Dendritic cell treated with granulocyte-macrophage colony-stimulating factor and Interleukin-4, amounts not matched to agents 40 ng/mL and 50 ng/mL, for 4 days (primary cell): ENCODE data around the gene SELENOH.

Experiments
- H3K27ac Mint-ChIP-seq: one replicate; pipeline ENCODE4 v1.8.0; 2022; ENCODE audit warnings: mild to moderate bottlenecking, mixed read lengths
- H3K27me3 Mint-ChIP-seq: one replicate; pipeline ENCODE4 v1.8.0; 2022; ENCODE audit warnings: mild to moderate bottlenecking, mixed read lengths
- H3K36me3 Mint-ChIP-seq: one replicate; pipeline ENCODE4 v1.8.0; 2022; ENCODE audit warnings: low read depth, mixed read lengths
- H3K4me1 Mint-ChIP-seq: one replicate; pipeline ENCODE4 v1.8.0; 2022; ENCODE audit warnings: low read depth, mixed read lengths
- H3K4me3 Mint-ChIP-seq: one replicate; pipeline ENCODE4 v1.8.0; 2022; ENCODE audit warnings: mild to moderate bottlenecking, moderate library complexity, mixed read lengths
- H3K9me3 Mint-ChIP-seq: one replicate; pipeline ENCODE4 v1.8.0; 2022; ENCODE audit warnings: mixed read lengths
- intact Hi-C: fragments of 100-400 bp; cut with micrococcal nuclease; formaldehyde crosslinking; loops from one replicate; pipeline ENCODE4 v1.15.0; 2022

SELENOH gene

GRCh38 chr11:57777969-57778317 lies 36.7 kb downstream of the SELENOH start:
- H3K4me3 Mint-ChIP-seq = no peak overlapping the region
- intact Hi-C loops = no loop called here
- H3K9me3 Mint-ChIP-seq = no peaks in the 10 kb centered on the region
- H3K36me3 Mint-ChIP-seq = peaks cover 53% of the 10 kb centered on the region
- H3K27me3 Mint-ChIP-seq = no peaks in the 10 kb centered on the region
- H3K4me1 Mint-ChIP-seq = peaks cover 94% of the 10 kb centered on the region
- peak overlapping the region; percentile 51 for H3K27ac Mint-ChIP-seq

GRCh38 chr11:57778318-57779037 lies 37.2 kb downstream of the SELENOH start:
- Mint-ChIP-seq H3K9me3 (no peaks in the 10 kb centered on the region), H3K27ac (peak overlapping the region; percentile 51)

GRCh38 chr11:57779276-57779675 lies 38.0 kb downstream of the SELENOH start:
- peaks cover 56% of the 10 kb centered on the region for H3K36me3 Mint-ChIP-seq
- H3K9me3 Mint-ChIP-seq = no peaks in the 10 kb centered on the region
- intact Hi-C loops = no loop called here
- no peak overlapping the region for H3K27ac Mint-ChIP-seq
- no peaks in the 10 kb centered on the region for H3K27me3 Mint-ChIP-seq
- H3K4me3 Mint-ChIP-seq = no peak overlapping the region
- peaks cover 88% of the 10 kb centered on the region for H3K4me1 Mint-ChIP-seq

More at GRCh38 chr11:57778318-57779037, 37.2 kb downstream of the SELENOH start:
- no peaks in the 10 kb centered on the region for H3K27me3 Mint-ChIP-seq
- H3K4me1 Mint-ChIP-seq = peaks cover 93% of the 10 kb centered on the region
- intact Hi-C loops = no loop called here
- peaks cover 56% of the 10 kb centered on the region for H3K36me3 Mint-ChIP-seq
- H3K4me3 Mint-ChIP-seq = no peak overlapping the region

GRCh38 chr11:57781529-57781943 lies 40.2 kb downstream of the SELENOH start:
- peaks cover 55% of the 10 kb centered on the region for H3K36me3 Mint-ChIP-seq
- H3K4me3 Mint-ChIP-seq = no peak overlapping the region
- intact Hi-C loops = no loop called here
- peak overlapping the region; percentile 53 for H3K27ac Mint-ChIP-seq
- H3K9me3 Mint-ChIP-seq = no peaks in the 10 kb centered on the region
- H3K27me3 Mint-ChIP-seq = no peaks in the 10 kb centered on the region
- H3K4me1 Mint-ChIP-seq = peaks cover 90% of the 10 kb centered on the region

GRCh38 chr11:57785072-57785471 lies 43.8 kb downstream of the SELENOH start:
- Mint-ChIP-seq H3K27ac (no peak overlapping the region), H3K27me3 (no peaks in the 10 kb centered on the region), H3K4me3 (no peak overlapping the region), H3K4me1 (peaks cover 78% of the 10 kb centered on the region), H3K36me3 (peaks cover 43% of the 10 kb centered on the region), H3K9me3 (no peaks in the 10 kb centered on the region)
- intact Hi-C loops = no loop called here

GRCh38 chr11:57786436-57786835 lies 45.1 kb downstream of the SELENOH start:
- Mint-ChIP-seq H3K4me1 (peaks cover 78% of the 10 kb centered on the region), H3K9me3 (no peaks in the 10 kb centered on the region), H3K4me3 (no peak overlapping the region), H3K27me3 (no peaks in the 10 kb centered on the region), H3K36me3 (peaks cover 36% of the 10 kb centered on the region), H3K27ac (no peak overlapping the region)
- intact Hi-C loops = no loop called here

GRCh38 chr11:57787006-57787604 lies 45.8 kb downstream of the SELENOH start:
- Mint-ChIP-seq H3K27me3 (no peaks in the 10 kb centered on the region), H3K4me1 (peaks cover 78% of the 10 kb centered on the region), H3K36me3 (peaks cover 37% of the 10 kb centered on the region), H3K27ac (peak overlapping the region; percentile 60), H3K4me3 (no peak overlapping the region), H3K9me3 (no peaks in the 10 kb centered on the region)
- intact Hi-C loops = no loop called here

GRCh38 chr11:57787920-57788702 lies 46.8 kb downstream of the SELENOH start:
- Mint-ChIP-seq H3K36me3 (peaks cover 33% of the 10 kb centered on the region), H3K4me1 (peaks cover 78% of the 10 kb centered on the region), H3K4me3 (no peak overlapping the region), H3K9me3 (no peaks in the 10 kb centered on the region), H3K27me3 (no peaks in the 10 kb centered on the region), H3K27ac (peak overlapping the region; percentile 60)
- intact Hi-C loops = no loop called here

GRCh38 chr11:57788703-57789088 lies 47.4 kb downstream of the SELENOH start:
- Mint-ChIP-seq H3K4me1 (peaks cover 82% of the 10 kb centered on the region), H3K9me3 (no peaks in the 10 kb centered on the region), H3K4me3 (no peak overlapping the region), H3K27ac (peak overlapping the region; percentile 60), H3K36me3 (peaks cover 34% of the 10 kb centered on the region), H3K27me3 (no peaks in the 10 kb centered on the region)
- intact Hi-C loops = no loop called here

GRCh38 chr11:57791321-57792059 lies 50.2 kb downstream of the SELENOH start:
- Mint-ChIP-seq H3K27ac (peak overlapping the region; percentile 95), H3K9me3 (no peaks in the 10 kb centered on the region), H3K4me1 (peaks cover 79% of the 10 kb centered on the region), H3K27me3 (no peaks in the 10 kb centered on the region), H3K4me3 (peak overlapping the region; percentile 52), H3K36me3 (peaks cover 44% of the 10 kb centered on the region)
- intact Hi-C loops = loop anchor here (2.0 to 10.0 kb wide), 2 partner anchors 31 to 147 kb away; partner anchors contain the start of genes CTNND1 and YPEL4

- Mint-ChIP-seq H3K27me3 (no peaks in the 10 kb centered on the region), H3K4me1 (peaks cover 79% of the 10 kb centered on the region), H3K4me3 (peak overlapping the region; percentile 52), H3K36me3 (peaks cover 50% of the 10 kb centered on the region), H3K27ac (peak overlapping the region; percentile 95), H3K9me3 (no peaks in the 10 kb centered on the region)
- intact Hi-C loops = loop anchor here (2.0 to 10.0 kb wide), 2 partner anchors 31 to 147 kb away; partner anchors contain the start of genes CTNND1 and YPEL4
These were observed 50.8 kb downstream of the SELENOH start for GRCh38 chr11:57792060-57792541.

- intact Hi-C loops = loop anchor here (2.0 to 10.0 kb wide), 2 partner anchors 32 to 148 kb away; partner anchors contain the start of genes CTNND1 and YPEL4
- Mint-ChIP-seq H3K27me3 (no peaks in the 10 kb centered on the region), H3K27ac (peak overlapping the region; percentile 95), H3K4me1 (peaks cover 74% of the 10 kb centered on the region), H3K9me3 (no peaks in the 10 kb centered on the region), H3K36me3 (peaks cover 57% of the 10 kb centered on the region), H3K4me3 (peak overlapping the region; percentile 75)
These were observed 51.6 kb downstream of the SELENOH start for GRCh38 chr11:57792870-57793269.
